BLaER1 treated with 17β-estradiol and CSF1 and Interleukin-3, amounts not matched to agents 10 nM and 100 nM (cell line): ENCODE measurements around the gene PCSK6.

Experiments used
- H3K27ac ChIP-seq, 11 experiments: shearing (Covaris generic); formaldehyde crosslinking; 2 replicates each; pipeline ENCODE4 v1.8.1; 2022
- H3K27me3 ChIP-seq, 11 experiments: shearing (Covaris generic); formaldehyde crosslinking; 2 replicates each; pipeline ENCODE4 v1.8.1; 2022
- H3K36me3 ChIP-seq, 11 experiments: shearing (Covaris generic); formaldehyde crosslinking; 2 replicates each; pipeline ENCODE4 v1.8.1; 2022
- H3K4me1 ChIP-seq, 10 experiments: shearing (Covaris generic); formaldehyde crosslinking; 2 replicates each; pipeline ENCODE4 v1.8.1; 2022
- H3K4me2 ChIP-seq, 11 experiments: shearing (Covaris generic); formaldehyde crosslinking; 2 replicates each; pipeline ENCODE4 v1.8.1; 2022
- H3K4me3 ChIP-seq, 10 experiments: shearing (Covaris generic); formaldehyde crosslinking; 2 replicates each; pipeline ENCODE4 v1.8.1; 2022
- H3K9ac ChIP-seq, 11 experiments: shearing (Covaris generic); formaldehyde crosslinking; 2 replicates each; pipeline ENCODE4 v1.8.1; 2022
- H3K9me3 ChIP-seq, 11 experiments: shearing (Covaris generic); formaldehyde crosslinking; replicated peaks in 1 of 11; 2 replicates each; pipeline ENCODE4 v1.8.1; 2022
- H4K20me1 ChIP-seq, 11 experiments: shearing (Covaris generic); formaldehyde crosslinking; 2 replicates each; pipeline ENCODE4 v1.8.1; 2022
- Cebpa-rat ChIP-seq, 11 experiments: shearing (Covaris generic); IDR thresholded peaks; 2 replicates each; pipeline ENCODE4 v1.8.1; 2022

PCSK6 gene

DNA sequence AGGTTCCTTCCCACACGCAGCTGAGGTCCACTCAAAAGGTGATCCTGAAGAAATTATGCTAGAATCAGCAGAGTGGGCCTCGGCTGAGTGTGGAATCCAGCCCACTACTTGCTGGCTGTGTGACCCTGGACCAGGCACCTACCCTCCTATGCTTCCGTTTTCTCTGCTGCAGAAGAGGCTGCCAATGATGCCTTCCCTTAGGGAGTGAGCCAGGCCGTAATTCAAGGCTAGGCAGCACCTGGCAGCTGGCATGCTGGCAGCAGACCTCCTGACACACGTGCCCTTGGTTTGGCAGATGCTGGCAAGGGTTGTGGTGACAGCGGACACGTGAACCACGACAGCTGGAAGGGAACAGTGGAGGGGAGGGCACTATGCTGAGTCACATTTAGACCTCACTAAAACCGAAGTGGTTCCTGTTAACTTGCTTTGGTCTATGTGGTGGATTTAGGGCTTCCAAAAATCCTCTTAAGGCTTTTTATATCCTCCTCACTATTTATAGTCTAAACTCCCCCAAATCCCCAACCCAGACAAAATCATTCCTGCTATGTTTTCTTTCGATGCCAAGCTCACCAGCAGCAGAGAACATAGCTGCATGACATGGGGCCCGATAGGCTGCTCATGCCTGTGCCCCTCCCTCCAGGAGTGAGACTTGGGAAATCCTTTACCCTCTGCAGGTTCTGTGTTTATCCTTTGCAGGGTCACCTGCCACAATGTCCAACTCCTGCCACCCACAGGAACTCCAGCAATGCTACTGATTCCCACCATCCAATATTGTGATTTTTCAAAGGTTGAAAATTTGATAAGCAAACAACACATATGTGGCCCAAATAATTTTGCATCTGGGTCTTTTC is 10.6 kb upstream of the PCSK6 start:
- H3K27me3 ChIP-seq = peaks cover 0 to 32% (median 0%) of the 10 kb centered on the region in 11 experiments; a peak in 4 of 22 replicates
- H4K20me1 ChIP-seq = peaks cover 0 to 51% (median 0%) of the 10 kb centered on the region in 11 experiments; a peak in 9 of 22 replicates
- H3K4me1 ChIP-seq = peaks cover 48 to 86% (median 81%) of the 10 kb centered on the region in 10 experiments
- TF ChIP-seq Cebpa-rat (IDR thresholded peaks at IDR 0.05) = no peak
- peak overlapping the region; percentile 54 to 99 (median 91) for H3K4me2 ChIP-seq
- peak overlapping the region in 4 of 11 experiments; percentile 36 to 68 (median 59); a peak in 8 of 22 replicates for H3K27ac ChIP-seq
- H3K9me3 ChIP-seq = no peaks in the 10 kb centered on the region
- H3K36me3 ChIP-seq = no peaks in the 10 kb centered on the region
- no peak overlapping the region for H3K4me3 ChIP-seq
- H3K9ac ChIP-seq = peak overlapping the region in 2 of 11 experiments; percentile 15 to 51; a peak in 3 of 22 replicates

DNA sequence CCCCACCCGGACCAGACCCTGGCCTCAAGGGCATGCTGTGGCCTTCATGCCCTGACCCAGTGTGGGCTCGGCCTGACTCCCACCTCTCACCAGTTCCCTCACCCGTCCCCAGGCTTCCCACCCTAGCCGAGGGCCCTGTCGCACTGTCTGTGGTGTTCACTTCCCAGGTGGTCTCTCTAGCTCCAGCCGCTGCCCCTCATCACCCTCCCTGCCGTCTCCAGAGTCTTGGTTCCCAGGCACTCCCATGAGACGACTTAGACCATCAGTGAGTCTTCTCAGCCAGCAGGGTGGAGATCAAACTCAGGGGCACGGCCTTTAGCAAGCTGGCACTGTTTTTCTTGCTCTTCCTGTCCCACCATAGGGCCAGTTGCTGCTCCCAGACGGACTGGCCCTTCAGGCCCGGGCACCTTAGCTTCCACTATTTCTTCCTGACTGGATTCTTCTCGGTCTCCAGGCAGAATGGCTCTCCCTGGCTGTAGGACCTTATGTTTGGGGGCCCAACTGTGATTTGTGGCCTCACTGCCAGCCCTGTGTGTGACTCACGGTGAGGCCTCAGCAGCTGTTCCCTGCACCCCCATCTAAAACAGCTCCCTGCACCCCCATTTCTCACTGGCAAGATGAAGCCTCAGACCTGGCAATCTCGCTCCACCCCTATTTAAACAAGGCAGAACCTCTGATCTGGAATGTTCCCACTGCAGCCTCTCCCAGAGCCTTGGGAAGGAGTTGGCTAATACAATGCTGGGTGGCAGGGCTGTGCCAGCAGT is 9.4 kb upstream of the PCSK6 start:
- Histone ChIP-seq H4K20me1 (peaks cover 0 to 51% (median 0%) of the 10 kb centered on the region in 11 experiments; a peak in 9 of 22 replicates), H3K4me1 (peaks cover 48 to 89% (median 80%) of the 10 kb centered on the region in 10 experiments), H3K27me3 (peaks cover 0 to 32% (median 0%) of the 10 kb centered on the region in 11 experiments; a peak in 4 of 22 replicates), H3K27ac (peak overlapping the region in 4 of 11 experiments; percentile 28 to 63 (median 46); a peak in 4 of 22 replicates), H3K9me3 (no peaks in the 10 kb centered on the region), H3K9ac (peak overlapping the region in 3 of 11 experiments; percentile 11 to 51 (median 12); a peak in 4 of 22 replicates), H3K4me3 (no peak overlapping the region), H3K36me3 (no peaks in the 10 kb centered on the region), H3K4me2 (peak overlapping the region; percentile 54 to 99 (median 91); a peak in 20 of 22 replicates)
- TF ChIP-seq Cebpa-rat (IDR thresholded peaks at IDR 0.05) = no peak

DNA sequence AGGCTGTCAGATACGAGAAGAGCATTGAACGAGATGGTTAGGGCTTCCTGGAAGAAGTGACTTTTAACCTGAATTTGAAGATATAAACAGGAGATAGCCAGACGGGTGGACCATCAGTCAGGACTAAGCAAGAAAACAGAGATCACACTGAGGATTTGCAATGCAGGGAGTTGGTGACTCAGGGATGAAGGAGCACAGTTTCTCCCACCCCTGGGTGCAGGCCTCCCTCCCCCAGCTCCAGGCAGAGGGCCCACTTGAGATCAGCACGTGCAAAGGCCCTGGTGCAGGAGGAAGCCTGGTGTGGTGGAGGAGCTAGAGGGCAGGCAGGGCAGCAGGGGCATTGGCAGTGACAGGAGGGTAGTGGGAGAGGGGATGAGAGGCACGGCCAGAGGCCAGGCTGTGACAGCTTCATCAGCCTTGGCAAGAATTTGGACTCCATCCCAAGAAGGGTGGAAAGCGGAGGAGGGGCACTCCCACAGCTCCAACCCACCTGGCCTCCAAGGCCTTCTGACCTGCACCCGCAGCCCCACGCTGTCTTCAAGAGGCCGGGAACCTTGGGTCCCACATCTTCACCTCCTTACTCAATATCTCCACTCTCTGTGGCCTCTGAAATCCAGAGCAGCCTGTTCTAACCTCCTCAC is 8.7 kb upstream of the PCSK6 start:
- no peak overlapping the region for H3K4me3 ChIP-seq
- H3K36me3 ChIP-seq = no peaks in the 10 kb centered on the region
- no peak for TF ChIP-seq Cebpa-rat (IDR thresholded peaks at IDR 0.05)
- peak overlapping the region in 4 of 11 experiments; percentile 14 to 63 (median 34); a peak in 3 of 22 replicates for H3K27ac ChIP-seq
- H3K9me3 ChIP-seq = no peaks in the 10 kb centered on the region
- peaks cover 0 to 51% (median 0%) of the 10 kb centered on the region in 11 experiments; a peak in 9 of 22 replicates for H4K20me1 ChIP-seq
- peaks cover 0 to 32% (median 0%) of the 10 kb centered on the region in 11 experiments; a peak in 4 of 22 replicates for H3K27me3 ChIP-seq
- peak overlapping the region in 10 of 11 experiments; percentile 73 to 99 (median 92); a peak in 19 of 22 replicates for H3K4me2 ChIP-seq
- peak overlapping the region in 1 of 11 experiments; percentile 51; a peak in 1 of 22 replicates for H3K9ac ChIP-seq
- H3K4me1 ChIP-seq = peaks cover 48 to 89% (median 80%) of the 10 kb centered on the region in 10 experiments

DNA sequence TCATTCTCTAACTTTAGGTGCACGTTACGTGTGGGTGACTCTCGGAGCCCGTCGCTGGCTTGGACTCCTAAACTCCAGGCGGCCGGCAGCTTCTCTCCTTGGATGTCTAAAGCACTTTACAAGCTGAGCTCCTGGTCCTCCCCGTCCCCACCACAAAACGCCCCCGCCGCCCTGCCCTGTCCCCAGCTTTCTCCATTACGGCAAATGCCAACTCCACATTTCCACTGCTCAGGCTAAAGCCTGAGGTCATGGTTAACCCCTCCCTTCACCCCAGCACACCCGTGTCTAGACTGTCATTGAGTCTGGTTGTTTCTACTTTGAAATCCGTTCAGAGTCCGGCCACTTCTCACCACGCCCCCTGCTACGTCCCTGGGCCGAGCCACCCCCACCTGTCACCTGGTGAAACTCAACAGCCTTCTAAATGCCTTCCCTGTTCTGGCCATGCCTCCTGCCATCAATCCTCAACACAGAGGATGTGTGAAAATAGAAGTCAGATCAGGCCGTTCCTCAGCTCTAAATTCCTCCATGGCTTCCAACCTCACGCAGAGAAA is 8.1 kb upstream of the PCSK6 start:
- Histone ChIP-seq H3K9ac (0 out of 22 replicates have a peak overlapping the region, but pooled peaks of 1 of the 11 experiments have one; percentile 29), H3K36me3 (no peaks in the 10 kb centered on the region), H3K4me3 (no peak overlapping the region), H3K27me3 (peaks cover 0 to 32% (median 0%) of the 10 kb centered on the region in 11 experiments; a peak in 4 of 22 replicates), H3K4me1 (peaks cover 48 to 90% (median 85%) of the 10 kb centered on the region in 10 experiments), H3K9me3 (no peaks in the 10 kb centered on the region), H4K20me1 (peaks cover 0 to 51% (median 0%) of the 10 kb centered on the region in 11 experiments; a peak in 9 of 22 replicates), H3K27ac (peak overlapping the region in 1 of 11 experiments; percentile 71; a peak in 1 of 22 replicates), H3K4me2 (peak overlapping the region in 8 of 11 experiments; percentile 85 to 99 (median 94); a peak in 16 of 22 replicates)
- no peak for TF ChIP-seq Cebpa-rat (IDR thresholded peaks at IDR 0.05)

DNA sequence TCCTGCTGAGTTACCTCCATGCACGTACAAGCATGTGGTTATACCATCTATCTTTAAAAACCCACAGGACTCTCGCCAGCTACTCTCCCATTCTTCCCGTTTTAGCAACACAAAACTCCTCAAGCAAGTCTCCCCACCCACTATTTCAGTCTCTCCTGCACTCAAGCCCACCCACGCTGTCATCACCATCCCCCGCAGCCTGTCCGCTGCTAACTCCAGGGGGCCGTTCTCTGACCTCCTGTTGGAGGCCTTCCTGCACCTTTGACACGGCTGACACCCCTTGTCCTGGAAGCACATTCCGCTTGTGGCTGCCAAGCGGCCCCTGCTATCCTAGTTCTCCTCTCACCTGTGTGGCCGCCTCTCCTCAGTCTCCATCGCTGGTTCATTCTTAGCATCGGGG is 7.5 kb upstream of the PCSK6 start:
- peaks cover 0 to 32% (median 0%) of the 10 kb centered on the region in 11 experiments; a peak in 5 of 22 replicates for H3K27me3 ChIP-seq
- H3K36me3 ChIP-seq = no peaks in the 10 kb centered on the region
- peaks cover 0 to 51% (median 0%) of the 10 kb centered on the region in 11 experiments; a peak in 9 of 22 replicates for H4K20me1 ChIP-seq
- peak overlapping the region in 5 of 11 experiments; percentile 21 to 68 (median 49); a peak in 5 of 22 replicates for H3K9ac ChIP-seq
- no peak for TF ChIP-seq Cebpa-rat (IDR thresholded peaks at IDR 0.05)
- H3K27ac ChIP-seq = peak overlapping the region in 4 of 11 experiments; percentile 41 to 71 (median 63); a peak in 7 of 22 replicates
- peak overlapping the region; percentile 82 to 99 (median 92) for H3K4me2 ChIP-seq
- peak overlapping the region in 7 of 10 experiments; percentile 8 to 58 (median 31); a peak in 7 of 20 replicates for H3K4me3 ChIP-seq
- H3K4me1 ChIP-seq = peaks cover 46 to 87% (median 81%) of the 10 kb centered on the region in 10 experiments
- no peaks in the 10 kb centered on the region for H3K9me3 ChIP-seq

DNA sequence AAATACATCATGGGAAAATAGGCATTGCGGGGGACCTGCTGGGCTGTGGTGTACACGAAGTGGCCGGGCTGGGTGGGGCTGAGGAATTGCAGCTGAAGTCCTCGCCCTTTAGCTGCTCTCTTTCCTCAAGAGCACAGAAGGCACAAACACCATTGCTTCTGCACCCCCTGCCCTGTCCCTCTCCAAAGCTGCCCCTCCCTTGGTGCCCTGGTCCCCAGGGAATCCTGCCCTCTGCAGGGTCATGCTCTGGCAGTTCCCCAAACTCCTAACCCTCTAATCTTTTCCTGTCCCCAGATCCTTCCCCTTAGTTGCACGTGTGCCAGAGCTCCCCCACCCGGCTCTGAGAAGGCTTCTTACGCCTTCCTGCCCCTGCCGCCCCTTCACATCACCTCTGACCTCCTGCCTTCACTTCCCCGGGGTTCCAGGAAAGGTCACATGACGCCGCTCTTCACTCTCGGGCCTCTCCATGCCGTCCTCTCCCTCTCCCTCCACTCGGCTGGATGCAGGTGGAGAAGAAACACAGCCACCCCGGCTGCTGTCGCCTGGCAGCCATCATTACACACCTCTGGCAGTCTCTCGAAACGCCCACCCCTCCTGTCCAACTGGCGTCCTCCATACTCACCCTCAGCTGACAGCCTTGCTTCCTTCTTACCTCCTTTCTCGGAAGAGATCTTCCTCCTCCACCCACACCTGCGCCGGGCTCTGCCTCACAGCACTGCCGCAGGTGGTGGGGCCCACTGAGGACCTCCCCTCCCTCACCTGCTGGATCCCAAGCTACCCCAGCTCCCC is 6.9 kb upstream of the PCSK6 start:
- Histone ChIP-seq H3K4me3 (peak overlapping the region in 9 of 10 experiments; percentile 8 to 58 (median 31); a peak in 13 of 20 replicates), H3K9me3 (no peaks in the 10 kb centered on the region), H3K4me1 (peaks cover 40 to 81% (median 74%) of the 10 kb centered on the region in 10 experiments), H3K27ac (peak overlapping the region in 7 of 11 experiments; percentile 6 to 71 (median 41); a peak in 11 of 22 replicates), H3K27me3 (peaks cover 0 to 32% (median 0%) of the 10 kb centered on the region in 11 experiments; a peak in 5 of 22 replicates), H4K20me1 (peaks cover 0 to 51% (median 0%) of the 10 kb centered on the region in 11 experiments; a peak in 9 of 22 replicates), H3K4me2 (peak overlapping the region; percentile 82 to 99 (median 92)), H3K9ac (peak overlapping the region in 5 of 11 experiments; percentile 21 to 68 (median 49); a peak in 8 of 22 replicates), H3K36me3 (no peaks in the 10 kb centered on the region)
- no peak for TF ChIP-seq Cebpa-rat (IDR thresholded peaks at IDR 0.05)
